Osteoblast (primary cell): Measurements from ENCODE around the gene AFF1. TPM values are rescaled to one million over a fixed set of nuclear protein-coding genes. Genes with fewer than 3 reads are reported as not detected.

ENCODE experiments used
- DNase-seq: peaks from one replicate; pipeline ENCODE4 v3.0.0; 2011; ENCODE audit warnings: low spot score, mixed read lengths; ENCODE audit not compliant: insufficient read length; ENCODE audit errors: missing footprints
- H2AFZ ChIP-seq: 2 replicates; pipeline ENCODE4 v1.6.0; 2011; ENCODE audit warnings: mild to moderate bottlenecking, low read length
- H3K27ac ChIP-seq: 2 replicates; pipeline ENCODE4 v1.5.1; 2011; ENCODE audit warnings: mild to moderate bottlenecking, low read depth, low read length, moderate library complexity
- H3K27me3 ChIP-seq: 2 replicates; pipeline ENCODE4 v1.6.0; 2012; ENCODE audit warnings: mild to moderate bottlenecking, control low read depth, inconsistent platforms, low read length, moderate library complexity; ENCODE audit not compliant: insufficient read depth
- H3K36me3 ChIP-seq: 2 replicates; pipeline ENCODE4 v1.5.1; 2011; ENCODE audit warnings: mild to moderate bottlenecking, low read length, control low read depth, moderate library complexity; ENCODE audit not compliant: insufficient read depth
- H3K4me1 ChIP-seq: 2 replicates; pipeline ENCODE4 v1.5.1; 2011; ENCODE audit warnings: mild to moderate bottlenecking, low read length, control low read depth, moderate library complexity; ENCODE audit not compliant: insufficient read depth
- H3K4me2 ChIP-seq: 2 replicates; pipeline ENCODE4 v1.6.0; 2011; ENCODE audit warnings: mild to moderate bottlenecking, low read length; ENCODE audit not compliant: insufficient read depth
- H3K4me3 ChIP-seq: fragments of 200-600 bp; sonication (generic); 3 replicates; pipeline ENCODE4 v1.5.1; 2012; ENCODE audit warnings: mild to moderate bottlenecking, low read length, inconsistent platforms; ENCODE audit not compliant: insufficient read depth
- H3K79me2 ChIP-seq: 2 replicates; pipeline ENCODE4 v1.6.0; 2012; ENCODE audit warnings: mild to moderate bottlenecking, low read length, control low read depth, inconsistent platforms; ENCODE audit not compliant: insufficient read depth
- H3K9me3 ChIP-seq: 2 replicates; pipeline ENCODE4 v1.5.1; 2011; ENCODE audit warnings: low read depth, low read length, control low read depth
- H4K20me1 ChIP-seq: 2 replicates; pipeline ENCODE4 v1.6.0; 2012; ENCODE audit warnings: mild to moderate bottlenecking, low read length, control low read depth; ENCODE audit not compliant: insufficient read depth
- CTCF ChIP-seq: IDR thresholded peaks from 2 replicates; pipeline ENCODE4 v1.5.1; 2011; ENCODE audit warnings: mild to moderate bottlenecking, low read depth, low read length, moderate library complexity; ENCODE audit errors: extremely low read depth
- total RNA-seq: library from RNA; depleted of rRNA; stranded (reverse); fragments of >200 nt; gene quantifications from 2 replicates; pipeline ENCODE4 v1.2.3, GENCODE V29; 2012

AFF1 gene
- total RNA-seq, 1 donor = 19.5 TPM

GRCh38 chr4:87038837-87039615 is 104.2 kb downstream of the AFF1 start:
- DNase-seq = peak; percentile 94
- H3K27me3 ChIP-seq = no peaks in the 10 kb centered on the region
- H3K79me2 ChIP-seq = peaks cover 84% of the 10 kb centered on the region
- H3K9me3 ChIP-seq = no peaks in the 10 kb centered on the region
- H3K36me3 ChIP-seq = no peaks in the 10 kb centered on the region
- H3K4me1 ChIP-seq = peaks cover 52% of the 10 kb centered on the region
- H2AFZ ChIP-seq = no peak overlapping the region
- peak overlapping the region; percentile 42 for H3K4me2 ChIP-seq
- H3K27ac ChIP-seq = peak overlapping the region; percentile 92
- no peak for TF ChIP-seq CTCF
- H3K4me3 ChIP-seq = no peak overlapping the region
- peaks cover 17% of the 10 kb centered on the region for H4K20me1 ChIP-seq

DNA sequence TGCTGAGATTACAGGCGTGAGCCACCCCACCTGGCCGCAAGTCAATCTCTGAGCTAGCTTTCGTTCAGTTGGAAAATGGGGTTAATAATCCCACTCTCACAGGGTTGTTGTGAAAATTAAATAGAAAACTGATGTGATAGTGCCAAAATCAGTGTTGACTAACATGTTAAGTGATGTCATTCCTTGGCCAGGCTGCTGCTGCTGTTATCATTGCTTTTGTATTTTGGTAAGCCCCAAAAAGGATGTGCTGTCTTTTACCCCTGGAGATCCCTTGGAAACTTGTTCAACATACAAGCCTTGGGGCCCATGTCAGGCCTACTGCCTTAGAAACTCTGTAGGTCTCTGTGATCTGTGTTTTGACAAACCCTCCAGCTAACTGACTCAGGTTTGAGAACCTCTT is 106.3 kb downstream of the AFF1 start:
- Histone ChIP-seq H3K27me3 (no peaks in the 10 kb centered on the region), H3K4me1 (peaks cover 61% of the 10 kb centered on the region), H4K20me1 (peaks cover 7% of the 10 kb centered on the region), H3K9me3 (no peaks in the 10 kb centered on the region), H3K36me3 (no peaks in the 10 kb centered on the region), H3K79me2 (peaks cover 85% of the 10 kb centered on the region), H3K4me3 (no peak overlapping the region), H3K4me2 (no peak overlapping the region), H3K27ac (peak overlapping the region; percentile 31), H2AFZ (no peak overlapping the region)
- no peak for TF ChIP-seq CTCF
- DNase-seq = no peak

DNA sequence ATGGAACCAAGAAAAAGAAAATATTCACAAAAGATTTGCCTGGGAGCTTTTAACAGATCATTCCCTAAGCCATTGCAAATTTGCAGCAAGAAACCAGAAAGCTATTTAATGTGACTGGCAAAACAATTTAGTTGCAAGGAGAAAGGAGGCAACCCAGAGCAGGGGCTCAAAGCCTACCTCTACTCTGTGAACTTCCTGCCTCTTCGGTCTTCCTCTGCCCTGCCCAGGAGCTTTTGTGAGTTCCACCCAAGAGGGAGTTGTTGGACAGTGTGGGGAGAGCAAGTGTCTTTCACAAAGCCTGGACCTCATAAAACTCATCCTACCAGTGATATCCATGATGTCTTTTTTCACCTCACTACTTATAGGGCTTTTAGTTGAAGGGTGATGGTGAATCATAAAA is 107.4 kb downstream of the AFF1 start:
- peaks cover 83% of the 10 kb centered on the region for H3K79me2 ChIP-seq
- no peak overlapping the region for H3K4me3 ChIP-seq
- TF ChIP-seq CTCF = no peak
- H2AFZ ChIP-seq = no peak overlapping the region
- DNase-seq = no peak
- no peaks in the 10 kb centered on the region for H3K9me3 ChIP-seq
- peaks cover 7% of the 10 kb centered on the region for H4K20me1 ChIP-seq
- H3K4me1 ChIP-seq = peaks cover 52% of the 10 kb centered on the region
- no peak overlapping the region for H3K27ac ChIP-seq
- H3K36me3 ChIP-seq = peaks cover 5% of the 10 kb centered on the region
- H3K27me3 ChIP-seq = no peaks in the 10 kb centered on the region
- H3K4me2 ChIP-seq = no peak overlapping the region

DNA sequence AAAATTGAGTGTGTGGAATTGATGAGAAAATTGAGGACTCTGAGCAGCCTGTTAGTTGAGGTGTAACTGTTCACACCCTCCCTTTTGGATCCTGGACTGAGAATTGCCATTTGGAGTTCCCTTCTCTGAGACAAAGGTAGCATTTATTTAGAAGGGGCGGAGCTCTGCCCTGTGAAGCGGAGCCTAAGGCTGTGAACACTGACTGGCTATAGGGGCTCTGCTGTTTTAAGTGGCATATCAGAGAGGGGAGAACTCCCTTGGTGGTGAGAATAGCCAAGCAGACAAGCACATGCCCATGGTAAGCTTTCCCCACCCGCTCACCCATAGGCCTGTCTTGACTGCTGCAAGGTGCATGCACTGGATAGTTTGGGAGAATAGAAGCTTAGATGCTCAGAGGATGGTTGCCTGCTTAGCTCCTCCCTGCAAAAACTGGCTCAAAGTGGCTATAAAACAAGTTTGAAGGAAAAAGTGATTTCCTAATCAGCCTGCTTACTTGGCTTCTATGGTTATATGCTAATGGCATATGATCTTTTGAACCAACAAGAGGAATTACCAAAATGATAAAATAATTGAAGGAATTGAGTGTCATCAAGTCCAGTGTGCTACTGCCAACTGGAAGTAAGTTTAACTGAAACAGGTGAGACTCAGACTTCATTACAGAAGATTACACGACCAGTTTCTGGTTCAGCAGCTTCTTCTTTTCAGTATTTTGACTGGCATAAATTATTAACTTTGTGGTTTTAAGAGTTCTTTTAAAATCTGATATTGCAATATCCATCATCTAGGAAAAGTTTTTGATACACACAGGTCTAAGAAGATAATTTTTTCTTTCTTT is 108.4 kb downstream of the AFF1 start:
- DNase-seq = no peak
- TF ChIP-seq CTCF = no peak
- no peaks in the 10 kb centered on the region for H3K9me3 ChIP-seq
- no peaks in the 10 kb centered on the region for H3K27me3 ChIP-seq
- no peak overlapping the region for H3K4me2 ChIP-seq
- no peak overlapping the region for H3K4me3 ChIP-seq
- peaks cover 7% of the 10 kb centered on the region for H4K20me1 ChIP-seq
- no peak overlapping the region for H3K27ac ChIP-seq
- no peak overlapping the region for H2AFZ ChIP-seq
- peaks cover 42% of the 10 kb centered on the region for H3K4me1 ChIP-seq
- peaks cover 5% of the 10 kb centered on the region for H3K36me3 ChIP-seq
- H3K79me2 ChIP-seq = peaks cover 81% of the 10 kb centered on the region
